Measurements from ENCODE around the gene NANS. TPM values are rescaled to one million over a fixed set of nuclear protein-coding genes. Genes with fewer than 3 reads are reported as not detected.
"Not testable (repeated sequence)": the region's sequence is repeated elsewhere in the genome, so short reads cannot be mapped to it uniquely, and the experiment has no call there.

NANS gene
- total RNA-seq, 4 donors from 2014 or later = 28.5 to 68.8 (median 53.6) TPM

GRCh38 chr9:98085944-98086343 is 29.4 kb downstream of the NANS start:
- Histone ChIP-seq H3K36me3 (peaks cover 10 to 12% of the 10 kb centered on the region in 2 donors), H3K27me3 (no peaks in the 10 kb centered on the region), H3K4me1 (peaks cover 0 to 4% of the 10 kb centered on the region in 2 donors), H3K27ac (peak overlapping the region in 1 of 3 donors; percentile 17), H3K9me3 (no peaks in the 10 kb centered on the region), H3K4me3 (replicated peaks in 1 of 3) (no peak overlapping the region)
- no peak for TF ChIP-seq POLR2A (IDR thresholded peaks at IDR 0.05)
- TF ChIP-seq CTCF (IDR thresholded peaks at IDR 0.05) = no peak
- 80 to 84% methylated on average over 6 to 7 of the region's 7 CpGs for WGBS, 2 donors
- intact Hi-C loops (cut with DNase I) = no loop called here
- DNase-seq = peak; percentile 18 to 33

DNA sequence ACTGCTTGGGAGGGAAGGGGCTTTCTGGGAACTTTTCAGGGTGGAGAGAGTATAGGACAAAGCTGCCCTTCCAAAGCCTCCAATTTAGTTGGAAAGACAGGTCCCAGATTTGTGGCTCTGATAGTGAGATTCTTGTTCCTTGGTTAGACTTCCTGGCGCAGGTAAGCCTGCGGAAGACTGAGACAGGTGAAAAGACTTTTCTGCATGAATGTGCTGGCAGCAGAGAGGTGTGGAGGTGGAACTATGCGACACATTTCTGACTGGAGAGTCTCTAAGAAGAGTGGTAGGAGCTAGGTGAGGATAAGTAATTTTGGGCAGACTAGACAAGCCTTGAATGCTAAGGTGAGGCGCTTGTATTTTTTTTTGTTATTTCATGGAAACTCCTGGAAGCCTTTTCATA is 29.9 kb downstream of the NANS start:
- peaks cover 0 to 4% of the 10 kb centered on the region in 2 donors for H3K4me1 ChIP-seq
- TF ChIP-seq CTCF (IDR thresholded peaks at IDR 0.05) (no peak), POLR2A (IDR thresholded peaks at IDR 0.05) (no peak)
- intact Hi-C loops (cut with DNase I) = no loop called here
- H3K27me3 ChIP-seq = no peaks in the 10 kb centered on the region
- peak overlapping the region in 1 of 3 donors; percentile 17 for H3K27ac ChIP-seq
- peaks cover 4 to 6% of the 10 kb centered on the region in 2 donors for H3K36me3 ChIP-seq
- peak in 1 of 2 donors; percentile 36 for DNase-seq
- 88 to 91% methylated on average over 4 of the region's 4 CpGs for WGBS, 2 donors
- no peaks in the 10 kb centered on the region for H3K9me3 ChIP-seq
- H3K4me3 ChIP-seq (replicated peaks in 1 of 3) = no peak overlapping the region

GRCh38 chr9:98087420-98088354 is 31.2 kb downstream of the NANS start:
- intact Hi-C loops (cut with DNase I) = no loop called here
- WGBS, 2 donors = 25 to 31% methylated on average over 11 to 20 of the region's 92 CpGs
- Histone ChIP-seq H3K27me3 (no peaks in the 10 kb centered on the region), H3K27ac (peak overlapping the region in 2 of 3 donors; percentile 17 to 19), H3K4me3 (replicated peaks in 1 of 3) (peak overlapping the region in 1 of 3 donors; percentile 4), H3K36me3 (no peaks in the 10 kb centered on the region), H3K4me1 (peaks cover 0 to 4% of the 10 kb centered on the region in 2 donors), H3K9me3 (no peaks in the 10 kb centered on the region)
- TF ChIP-seq CTCF (IDR thresholded peaks at IDR 0.05) (peak in 1 of 6 experiments; percentile 6), POLR2A (IDR thresholded peaks at IDR 0.05) (peak in 1 of 2 donors; percentile 36)
- DNase-seq = peak; percentile 84

GRCh38 chr9:98090674-98091073 is 34.1 kb downstream of the NANS start:
- H3K4me1 ChIP-seq; H3K9me3 ChIP-seq; H3K4me3 ChIP-seq (replicated peaks in 1 of 3); intact Hi-C loops (cut with DNase I); H3K27me3 ChIP-seq; H3K27ac ChIP-seq; H3K36me3 ChIP-seq; DNase-seq: not testable (repeated sequence)
- WGBS, 2 donors = 77 to 83% methylated on average over 3 of the region's 3 CpGs

DNA sequence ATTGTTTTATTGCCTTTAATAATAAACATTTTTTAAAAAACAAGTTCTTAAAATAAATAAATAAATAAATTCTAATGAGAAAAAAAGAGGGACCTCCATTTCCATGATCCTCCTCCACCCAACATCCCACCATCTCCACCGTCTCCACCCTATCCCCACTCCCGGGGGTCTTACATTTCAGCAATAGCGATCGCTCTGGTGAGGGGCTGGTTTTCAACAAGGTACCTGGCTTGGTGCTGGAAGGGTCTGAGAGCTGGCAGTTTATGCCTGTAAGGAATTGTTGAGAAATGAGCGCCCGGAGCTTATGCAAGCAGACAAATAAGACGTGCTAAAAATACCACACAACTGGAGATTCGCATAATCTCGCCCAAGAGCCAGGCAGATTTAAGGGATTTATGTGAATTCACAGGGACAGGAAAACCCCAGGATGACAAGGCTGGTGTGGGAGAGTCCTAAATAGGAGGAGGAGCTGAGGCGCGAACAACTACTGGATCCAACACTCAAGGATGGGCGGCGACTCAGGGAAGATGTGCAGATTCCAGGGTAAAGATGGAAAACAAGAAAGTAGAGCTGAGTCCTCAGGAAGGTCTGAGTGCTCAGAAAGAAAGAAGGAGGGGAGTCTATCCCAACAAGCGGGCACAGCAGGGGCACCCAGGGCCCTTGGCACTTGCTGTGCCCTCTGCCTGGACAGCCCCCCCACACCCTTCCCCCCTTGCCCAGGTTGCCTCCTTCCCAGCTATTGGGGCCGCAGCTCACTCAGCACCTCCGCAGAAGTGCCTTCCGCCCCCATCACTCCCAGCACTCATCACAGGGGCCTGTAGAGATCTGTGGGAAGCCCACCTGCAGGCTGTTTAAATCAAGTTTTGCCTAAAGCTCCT is 35.4 kb downstream of the NANS start:
- Histone ChIP-seq H3K4me1 (peaks cover 0 to 4% of the 10 kb centered on the region in 2 donors), H3K27ac (no peak overlapping the region), H3K4me3 (replicated peaks in 1 of 3) (no peak overlapping the region), H3K36me3 (no peaks in the 10 kb centered on the region), H3K27me3 (no peaks in the 10 kb centered on the region), H3K9me3 (no peaks in the 10 kb centered on the region)
- 60 to 65% methylated on average over 17 of the region's 17 CpGs for WGBS, 2 donors
- DNase-seq = no peak
- TF ChIP-seq POLR2A (IDR thresholded peaks at IDR 0.05) (no peak), CTCF (IDR thresholded peaks at IDR 0.05) (no peak)
- intact Hi-C loops (cut with DNase I) = no loop called here

Data from thyroid gland (tissue), 4 donors.